Activated T-cell treated with anti-CD3 and anti-CD28 coated beads, Interleukin-2, amount 50 U/mL, for 1 hour (primary cell): ENCODE results near the gene DNAJA2.
"Not testable (repeated sequence)": the region's sequence is repeated elsewhere in the genome, so short reads cannot be mapped to it uniquely, and the experiment has no call there.

ENCODE experiments used
- DNase-seq: peaks from one replicate; pipeline ENCODE4 v3.0.0-alpha.2; 2020

Gene DNAJA2

GRCh38 chr16:46974352-46974751 lies 878 bp upstream of the DNAJA2 start:
- DNase-seq: peak; percentile 28

- no peak for DNase-seq
Measured at GRCh38 chr16:46973996-46974324, 486 bp upstream of the DNAJA2 start.

GRCh38 chr16:46972429-46973206 lies 856 bp downstream of the DNAJA2 start:
- peak; percentile 57 for DNase-seq

- no peak for DNase-seq
Measured at GRCh38 chr16:46971271-46971670, 2.2 kb downstream of the DNAJA2 start.

GRCh38 chr16:46970089-46970488 lies 3.4 kb downstream of the DNAJA2 start:
- DNase-seq: no peak

GRCh38 chr16:46968063-46968435 lies 5.4 kb downstream of the DNAJA2 start:
- DNase-seq: no peak

- DNase-seq: no peak
Measured at GRCh38 chr16:46962629-46963028, 10.8 kb downstream of the DNAJA2 start.

GRCh38 chr16:46961373-46962353 lies 11.8 kb downstream of the DNAJA2 start:
- DNase-seq: no peak

GRCh38 chr16:46954562-46954961 lies 18.9 kb downstream of the DNAJA2 start:
- no peak for DNase-seq

- no peak for DNase-seq
Measured at GRCh38 chr16:46950009-46950408, 23.5 kb downstream of the DNAJA2 start.

- no peak for DNase-seq
Measured at GRCh38 chr16:46949241-46949892, 24.1 kb downstream of the DNAJA2 start.

- no peak for DNase-seq
Measured at GRCh38 chr16:46948548-46949166, 24.8 kb downstream of the DNAJA2 start.

GRCh38 chr16:46947900-46948547 lies 25.4 kb downstream of the DNAJA2 start:
- DNase-seq: peak; percentile 23

- not testable (repeated sequence) for DNase-seq
Measured at GRCh38 chr16:46944713-46945112, 28.8 kb downstream of the DNAJA2 start.

- DNase-seq: no peak
Measured at GRCh38 chr16:46937536-46937935, 35.9 kb downstream of the DNAJA2 start.

GRCh38 chr16:46932802-46933201 lies 40.7 kb downstream of the DNAJA2 start:
- DNase-seq: no peak

GRCh38 chr16:46930861-46931260 lies 42.6 kb downstream of the DNAJA2 start:
- DNase-seq: no peak

- peak; percentile 65 for DNase-seq
Measured at GRCh38 chr16:46929378-46930332, 43.8 kb downstream of the DNAJA2 start.

GRCh38 chr16:46928811-46929210 lies 44.7 kb downstream of the DNAJA2 start:
- no peak for DNase-seq

- DNase-seq: no peak
Measured at GRCh38 chr16:46927273-46927672, 46.2 kb downstream of the DNAJA2 start.
